Measurements from ENCODE around the gene TFF3.

Gene TFF3

GRCh38 chr21:42321231-42321630 is 6.0 kb upstream of the TFF3 start:
- DNase-seq = no peak
- H3K27me3 ChIP-seq (replicated peaks; ENCODE audit: control insufficient read depth, insufficient read depth, low read length, poor library complexity, severe bottlenecking) = no peaks in the 10 kb centered on the region
- H3K4me1 ChIP-seq (ENCODE audit: control insufficient read depth, insufficient read depth, low read length, poor library complexity, severe bottlenecking) = no peaks in the 10 kb centered on the region
- H3K9me3 ChIP-seq (ENCODE audit: control insufficient read depth, low read length) = no peaks in the 10 kb centered on the region
- no peak overlapping the region for H3K27ac ChIP-seq (ENCODE audit: insufficient read depth, low read length, poor library complexity, severe bottlenecking)
- no peak overlapping the region for H3K4me3 ChIP-seq (ENCODE audit: insufficient read depth, low read depth, low read length, poor library complexity, severe bottlenecking)
- H3K36me3 ChIP-seq (ENCODE audit: control insufficient read depth, insufficient read depth, low read length) = no peaks in the 10 kb centered on the region

GRCh38 chr21:42320791-42321190 is 5.6 kb upstream of the TFF3 start:
- H3K27me3 ChIP-seq (replicated peaks; ENCODE audit: control insufficient read depth, insufficient read depth, low read length, poor library complexity, severe bottlenecking) = no peaks in the 10 kb centered on the region
- H3K27ac ChIP-seq (ENCODE audit: insufficient read depth, low read length, poor library complexity, severe bottlenecking) = no peak overlapping the region

GRCh38 chr21:42319851-42320572 is 4.8 kb upstream of the TFF3 start:
- H3K4me3 ChIP-seq (ENCODE audit: insufficient read depth, low read depth, low read length, poor library complexity, severe bottlenecking) = no peak overlapping the region
- H3K36me3 ChIP-seq (ENCODE audit: control insufficient read depth, insufficient read depth, low read length) = no peaks in the 10 kb centered on the region
- no peak for DNase-seq
- no peak overlapping the region for H3K27ac ChIP-seq (ENCODE audit: insufficient read depth, low read length, poor library complexity, severe bottlenecking)
- no peaks in the 10 kb centered on the region for H3K4me1 ChIP-seq (ENCODE audit: control insufficient read depth, insufficient read depth, low read length, poor library complexity, severe bottlenecking)
- H3K9me3 ChIP-seq (ENCODE audit: control insufficient read depth, low read length) = no peaks in the 10 kb centered on the region
- H3K27me3 ChIP-seq (replicated peaks; ENCODE audit: control insufficient read depth, insufficient read depth, low read length, poor library complexity, severe bottlenecking) = no peaks in the 10 kb centered on the region

More at GRCh38 chr21:42320791-42321190, 5.6 kb upstream of the TFF3 start:
- H3K4me3 ChIP-seq (ENCODE audit: insufficient read depth, low read depth, low read length, poor library complexity, severe bottlenecking) = no peak overlapping the region
- no peaks in the 10 kb centered on the region for H3K9me3 ChIP-seq (ENCODE audit: control insufficient read depth, low read length)
- no peaks in the 10 kb centered on the region for H3K4me1 ChIP-seq (ENCODE audit: control insufficient read depth, insufficient read depth, low read length, poor library complexity, severe bottlenecking)
- no peak for DNase-seq
- H3K36me3 ChIP-seq (ENCODE audit: control insufficient read depth, insufficient read depth, low read length) = no peaks in the 10 kb centered on the region

GRCh38 chr21:42319376-42319775 is 4.2 kb upstream of the TFF3 start:
- Histone ChIP-seq H3K4me1 (ENCODE audit: control insufficient read depth, insufficient read depth, low read length, poor library complexity, severe bottlenecking) (no peaks in the 10 kb centered on the region), H3K27me3 (replicated peaks; ENCODE audit: control insufficient read depth, insufficient read depth, low read length, poor library complexity, severe bottlenecking) (no peaks in the 10 kb centered on the region), H3K9me3 (ENCODE audit: control insufficient read depth, low read length) (no peaks in the 10 kb centered on the region), H3K27ac (ENCODE audit: insufficient read depth, low read length, poor library complexity, severe bottlenecking) (no peak overlapping the region), H3K4me3 (ENCODE audit: insufficient read depth, low read depth, low read length, poor library complexity, severe bottlenecking) (no peak overlapping the region), H3K36me3 (ENCODE audit: control insufficient read depth, insufficient read depth, low read length) (no peaks in the 10 kb centered on the region)
- no peak for DNase-seq

- Histone ChIP-seq H3K36me3 (ENCODE audit: control insufficient read depth, insufficient read depth, low read length) (no peaks in the 10 kb centered on the region), H3K4me1 (ENCODE audit: control insufficient read depth, insufficient read depth, low read length, poor library complexity, severe bottlenecking) (no peaks in the 10 kb centered on the region), H3K27me3 (replicated peaks; ENCODE audit: control insufficient read depth, insufficient read depth, low read length, poor library complexity, severe bottlenecking) (no peaks in the 10 kb centered on the region), H3K27ac (ENCODE audit: insufficient read depth, low read length, poor library complexity, severe bottlenecking) (no peak overlapping the region), H3K4me3 (ENCODE audit: insufficient read depth, low read depth, low read length, poor library complexity, severe bottlenecking) (no peak overlapping the region), H3K9me3 (ENCODE audit: control insufficient read depth, low read length) (no peaks in the 10 kb centered on the region)
- no peak for DNase-seq
Measured at GRCh38 chr21:42317826-42318746, 2.9 kb upstream of the TFF3 start.

GRCh38 chr21:42317341-42317741 is 2.1 kb upstream of the TFF3 start:
- no peaks in the 10 kb centered on the region for H3K27me3 ChIP-seq (replicated peaks; ENCODE audit: control insufficient read depth, insufficient read depth, low read length, poor library complexity, severe bottlenecking)
- H3K9me3 ChIP-seq (ENCODE audit: control insufficient read depth, low read length) = no peaks in the 10 kb centered on the region
- H3K36me3 ChIP-seq (ENCODE audit: control insufficient read depth, insufficient read depth, low read length) = no peaks in the 10 kb centered on the region
- no peak for DNase-seq
- H3K27ac ChIP-seq (ENCODE audit: insufficient read depth, low read length, poor library complexity, severe bottlenecking) = no peak overlapping the region
- no peak overlapping the region for H3K4me3 ChIP-seq (ENCODE audit: insufficient read depth, low read depth, low read length, poor library complexity, severe bottlenecking)
- H3K4me1 ChIP-seq (ENCODE audit: control insufficient read depth, insufficient read depth, low read length, poor library complexity, severe bottlenecking) = no peaks in the 10 kb centered on the region

GRCh38 chr21:42316891-42317290 is 1.7 kb upstream of the TFF3 start:
- Histone ChIP-seq H3K27ac (ENCODE audit: insufficient read depth, low read length, poor library complexity, severe bottlenecking) (no peak overlapping the region), H3K4me3 (ENCODE audit: insufficient read depth, low read depth, low read length, poor library complexity, severe bottlenecking) (no peak overlapping the region), H3K9me3 (ENCODE audit: control insufficient read depth, low read length) (no peaks in the 10 kb centered on the region), H3K36me3 (ENCODE audit: control insufficient read depth, insufficient read depth, low read length) (no peaks in the 10 kb centered on the region), H3K4me1 (ENCODE audit: control insufficient read depth, insufficient read depth, low read length, poor library complexity, severe bottlenecking) (no peaks in the 10 kb centered on the region), H3K27me3 (replicated peaks; ENCODE audit: control insufficient read depth, insufficient read depth, low read length, poor library complexity, severe bottlenecking) (no peaks in the 10 kb centered on the region)
- no peak for DNase-seq

GRCh38 chr21:42314616-42315295 is 453 bp downstream of the TFF3 start:
- H3K4me1 ChIP-seq (ENCODE audit: control insufficient read depth, insufficient read depth, low read length, poor library complexity, severe bottlenecking) = no peaks in the 10 kb centered on the region

GRCh38 chr21:42313501-42313969 is 1.7 kb downstream of the TFF3 start:
- H3K27me3 ChIP-seq (replicated peaks; ENCODE audit: control insufficient read depth, insufficient read depth, low read length, poor library complexity, severe bottlenecking) = no peaks in the 10 kb centered on the region
- H3K36me3 ChIP-seq (ENCODE audit: control insufficient read depth, insufficient read depth, low read length) = no peaks in the 10 kb centered on the region
- H3K4me3 ChIP-seq (ENCODE audit: insufficient read depth, low read depth, low read length, poor library complexity, severe bottlenecking) = no peak overlapping the region
- no peaks in the 10 kb centered on the region for H3K9me3 ChIP-seq (ENCODE audit: control insufficient read depth, low read length)
- no peak for DNase-seq
- H3K27ac ChIP-seq (ENCODE audit: insufficient read depth, low read length, poor library complexity, severe bottlenecking) = no peak overlapping the region
- no peaks in the 10 kb centered on the region for H3K4me1 ChIP-seq (ENCODE audit: control insufficient read depth, insufficient read depth, low read length, poor library complexity, severe bottlenecking)

More at GRCh38 chr21:42314616-42315295, 453 bp downstream of the TFF3 start:
- H3K9me3 ChIP-seq (ENCODE audit: control insufficient read depth, low read length) = no peaks in the 10 kb centered on the region
- H3K4me3 ChIP-seq (ENCODE audit: insufficient read depth, low read depth, low read length, poor library complexity, severe bottlenecking) = no peak overlapping the region
- H3K27ac ChIP-seq (ENCODE audit: insufficient read depth, low read length, poor library complexity, severe bottlenecking) = no peak overlapping the region
- H3K36me3 ChIP-seq (ENCODE audit: control insufficient read depth, insufficient read depth, low read length) = no peaks in the 10 kb centered on the region
- H3K27me3 ChIP-seq (replicated peaks; ENCODE audit: control insufficient read depth, insufficient read depth, low read length, poor library complexity, severe bottlenecking) = no peaks in the 10 kb centered on the region
- DNase-seq = no peak

Measured in effector memory CD4-positive, alpha-beta T cell (primary cell).